HCT116 (cell line): Measurements from ENCODE around the gene BEGAIN. TPM values are rescaled to one million over a fixed set of nuclear protein-coding genes. Genes with fewer than 3 reads are reported as not detected.

ENCODE experiments used
- ATAC-seq: fragments of 200-7000 bp; cut with Tn5 transposase; 2 replicates; pipeline ENCODE4 v1.9.1; 2020; ENCODE audit warnings: mild to moderate bottlenecking, moderate library complexity
- BruUV-seq: library from RNA; stranded (reverse); fragments of 400-500 nt; replicated peaks from 2 replicates; lab custom pipeline; 2021; lab: Mats Ljungman, UMichigan
- CTCF ChIA-PET: fragments of 300-600 bp; sonication (Branson Sonifier 250); formaldehyde crosslinking; loops from one replicate; lab custom pipeline; 2021; ENCODE audit warnings: antibody characterized with exemption; lab: Charles Lee
- POLR2A ChIA-PET: fragments of 300-600, 350-600 bp; sonication (Branson Sonifier 250); formaldehyde crosslinking; loops from one replicate; lab custom pipeline; 2021; ENCODE audit warnings: antibody characterized with exemption; lab: Charles Lee
- RAD21 ChIA-PET, 2 experiments: fragments of 300-600 bp; sonication (Branson Sonifier 250); formaldehyde crosslinking; loops; one replicate each; lab custom pipeline; 2023; ENCODE audit warnings: low total read pairs in 2 of 2; ENCODE audit not compliant: uncharacterized antibody in 2 of 2, unreplicated experiment in 2 of 2, low non-redundant PET in 1 of 2; lab: Charles Lee
- DNase-seq: peaks from one replicate; pipeline ENCODE4 v3.0.0-alpha.2; 2010; ENCODE audit warnings: low read depth, low spot score
- H2AFZ ChIP-seq: fragments of 200-600 bp; shearing (Covaris generic), sonication (generic); 2 replicates; pipeline ENCODE4 v1.6.1; 2017; ENCODE audit warnings: low read depth, mixed run types, mixed read lengths, antibody characterized with exemption, low read length; ENCODE audit not compliant: poor library complexity, severe bottlenecking
- H3K27ac ChIP-seq: 2 replicates; pipeline ENCODE4 v1.5.1; 2012; ENCODE audit warnings: low read depth, low read length
- H3K27me3 ChIP-seq: fragments of 200-600 bp; sonication (generic); 2 replicates; pipeline ENCODE4 v1.6.1; 2016; ENCODE audit warnings: mixed run types, low read length, mixed read lengths; ENCODE audit not compliant: insufficient read depth
- H3K36me3 ChIP-seq, 2 experiments: fragments of 200-500 bp in 1 of 2; fragments of 200-600 bp in 1 of 2; sonication (Bioruptor generic) in 1 of 2; sonication (generic) in 1 of 2; 2 replicates each; pipeline versions ENCODE4 v1.5.1 to v1.6.1; 2014 to 2016; ENCODE audit warnings: low read length in 2 of 2, inconsistent platforms in 1 of 2, mixed read lengths in 1 of 2, mixed run types in 1 of 2; ENCODE audit not compliant: insufficient read depth in 2 of 2, control insufficient read depth in 1 of 2
- H3K4me1 ChIP-seq, 2 experiments: fragments of 200-600 bp in 1 of 2; sonication (generic) in 1 of 2; 2 replicates each; pipeline versions ENCODE4 v1.5.1 to v1.6.1; 2012 to 2017; ENCODE audit warnings: low read length in 2 of 2, inconsistent platforms in 1 of 2, mild to moderate bottlenecking in 1 of 2, mixed read lengths in 1 of 2, mixed run types in 1 of 2, moderate library complexity in 1 of 2; ENCODE audit not compliant: insufficient read depth in 2 of 2, control insufficient read depth in 1 of 2
- H3K4me2 ChIP-seq: fragments of 200-600 bp; sonication (generic); 2 replicates; pipeline ENCODE4 v1.6.1; 2017; ENCODE audit warnings: mixed run types, low read length, mixed read lengths
- H3K4me3 ChIP-seq, 2 experiments: fragments of 200-600 bp in 1 of 2; sonication (generic) in 1 of 2; replicated peaks in 1 of 2; 2 replicates each; pipeline ENCODE4 v1.5.1; 2011 to 2016; ENCODE audit warnings: low read length in 2 of 2, control low read depth in 1 of 2, low read depth in 1 of 2, mild to moderate bottlenecking in 1 of 2, mixed read lengths in 1 of 2, mixed run types in 1 of 2
- H3K79me2 ChIP-seq: fragments of 200-600 bp; sonication (generic); 2 replicates; pipeline ENCODE4 v1.6.1; 2017; ENCODE audit warnings: mild to moderate bottlenecking, mixed run types, low read length, moderate library complexity, mixed read lengths; ENCODE audit not compliant: insufficient read depth
- H3K9ac ChIP-seq: fragments of 200-600 bp; sonication (generic); 2 replicates; pipeline ENCODE4 v1.6.1; 2016; ENCODE audit warnings: low read length, mixed read lengths
- H3K9me2 ChIP-seq: fragments of 200-600 bp; sonication (generic), shearing (Covaris generic); 2 replicates; pipeline ENCODE4 v1.6.1; 2017; ENCODE audit warnings: mixed run types, mild to moderate bottlenecking, moderate library complexity; ENCODE audit not compliant: insufficient read depth
- H3K9me3 ChIP-seq, 2 experiments: fragments of 200-500 bp in 1 of 2; fragments of 200-600 bp in 1 of 2; sonication (Bioruptor generic) in 1 of 2; sonication (generic) in 1 of 2; 2 replicates each; pipeline ENCODE4 v1.6.1; 2014 to 2017; ENCODE audit warnings: low read length in 2 of 2, mixed read lengths in 2 of 2, inconsistent platforms in 1 of 2, low read depth in 1 of 2, mild to moderate bottlenecking in 1 of 2, mixed run types in 1 of 2, moderate library complexity in 1 of 2; ENCODE audit not compliant: control insufficient read depth in 1 of 2, insufficient read depth in 1 of 2
- H4K20me1 ChIP-seq: fragments of 200-600 bp; sonication (generic), shearing (Covaris generic); 2 replicates; pipeline ENCODE4 v1.6.1; 2017; ENCODE audit warnings: mixed run types, mild to moderate bottlenecking, moderate library complexity; ENCODE audit not compliant: insufficient read depth
- CBX3 ChIP-seq: IDR thresholded peaks from 2 replicates; pipeline ENCODE4 v1.6.1; 2012; ENCODE audit warnings: low read depth
- CEBPB ChIP-seq: IDR thresholded peaks from 2 replicates; pipeline ENCODE4 v1.6.1; 2012; ENCODE audit warnings: low read depth
- CTCF ChIP-seq, 3 experiments: fragments of 200-600 bp in 1 of 3; sonication (generic) in 1 of 3; IDR thresholded peaks in 2 of 3; conservative IDR thresholded peaks in 1 of 3; 2 replicates each; pipeline ENCODE4 v1.5.1; 2012 to 2017; ENCODE audit warnings: low read depth in 2 of 3, low read length in 2 of 3, antibody characterized with exemption in 1 of 3, borderline replicate concordance in 1 of 3, control low read depth in 1 of 3, mild to moderate bottlenecking in 1 of 3, mixed read lengths in 1 of 3, mixed run types in 1 of 3, moderate library complexity in 1 of 3; ENCODE audit not compliant: insufficient read depth in 1 of 3
- EGR1 ChIP-seq: IDR thresholded peaks from 2 replicates; pipeline ENCODE4 v1.6.1; 2012; ENCODE audit warnings: low read depth
- ELF1 ChIP-seq: IDR thresholded peaks from 2 replicates; pipeline ENCODE4 v1.6.1; 2012; ENCODE audit warnings: low read depth, borderline replicate concordance
- EZH2phosphoT487 ChIP-seq: fragments of 200-600 bp; IDR thresholded peaks from 2 replicates; pipeline ENCODE4 v1.6.1; 2018; ENCODE audit warnings: antibody characterized with exemption, borderline replicate concordance
- FOSL1 ChIP-seq: IDR thresholded peaks from 2 replicates; pipeline ENCODE4 v1.6.1; 2012; ENCODE audit warnings: low read depth
- JUND ChIP-seq: IDR thresholded peaks from 2 replicates; pipeline ENCODE4 v1.6.1; 2012
- MAX ChIP-seq: IDR thresholded peaks from 2 replicates; pipeline ENCODE4 v1.6.1; 2012
- POLR2A ChIP-seq: IDR thresholded peaks from 2 replicates; pipeline ENCODE4 v1.7.0; 2011; ENCODE audit warnings: borderline replicate concordance; ENCODE audit not compliant: insufficient read depth, insufficient read length; ENCODE audit errors: extremely low read depth
- POLR2AphosphoS5 ChIP-seq: IDR thresholded peaks from 2 replicates; pipeline ENCODE4 v1.6.1; 2011; ENCODE audit warnings: mild to moderate bottlenecking, low read depth, low read length, moderate library complexity
- RAD21 ChIP-seq: IDR thresholded peaks from 2 replicates; pipeline ENCODE4 v1.6.1; 2012; ENCODE audit warnings: low read depth, mild to moderate bottlenecking
- SIN3A ChIP-seq: IDR thresholded peaks from 2 replicates; pipeline ENCODE4 v1.6.1; 2012; ENCODE audit warnings: low read depth
- SP1 ChIP-seq: IDR thresholded peaks from 2 replicates; pipeline ENCODE4 v1.6.1; 2012; ENCODE audit warnings: low read depth
- SRF ChIP-seq: IDR thresholded peaks from 2 replicates; pipeline ENCODE4 v1.6.1; 2012; ENCODE audit warnings: low read depth
- TCF7L2 ChIP-seq: IDR thresholded peaks from 2 replicates; pipeline ENCODE4 v1.7.0; 2011; ENCODE audit warnings: borderline replicate concordance, inconsistent platforms; ENCODE audit not compliant: insufficient read depth, insufficient read length; ENCODE audit errors: extremely low read depth
- YY1 ChIP-seq: IDR thresholded peaks from 2 replicates; pipeline ENCODE4 v1.6.1; 2011; ENCODE audit warnings: low read length, low read depth, moderate library complexity, mild to moderate bottlenecking; ENCODE audit not compliant: insufficient replicate concordance; ENCODE audit errors: extremely low read depth
- ZBTB33 ChIP-seq: IDR thresholded peaks from 2 replicates; pipeline ENCODE4 v1.6.1; 2011; ENCODE audit warnings: mild to moderate bottlenecking, low read length, moderate library complexity; ENCODE audit not compliant: insufficient replicate concordance; ENCODE audit errors: extremely low read depth
- ZFX ChIP-seq: fragments of 450-650 bp; IDR thresholded peaks from 2 replicates; pipeline ENCODE4 v1.6.1; 2017
- ZNF274 ChIP-seq: fragments of 200-500 bp; sonication (Bioruptor generic); IDR thresholded peaks from 2 replicates; pipeline ENCODE4 v1.6.1; 2014; ENCODE audit warnings: mild to moderate bottlenecking, low read depth, low read length, inconsistent platforms
- intact Hi-C: fragments of 100-400 bp; cut with micrococcal nuclease; formaldehyde crosslinking; loops from 2 replicates; pipeline ENCODE4 v1.10.0; 2022
- total RNA-seq: library from RNA; stranded (reverse); gene quantifications from one replicate; pipeline ENCODE4 v1.2.1, GENCODE V29; 2021; ENCODE audit not compliant: unreplicated experiment

Gene BEGAIN
- total RNA-seq, 1 experiment from 2014 or later = 8.5 TPM

- TF ChIP-seq POLR2AphosphoS5 (no peak), RAD21 (no peak), SIN3A (no peak), ELF1 (no peak)
These were observed 34.6 kb downstream of the BEGAIN start (continued) for GRCh38 chr14:100552524-100553125.

GRCh38 chr14:100551056-100551455 lies 36.2 kb downstream of the BEGAIN start:
- Histone ChIP-seq H3K36me3 (no peaks in the 10 kb centered on the region), H3K4me2 (no peak overlapping the region), H3K4me1 (peaks cover 24 to 43% of the 10 kb centered on the region in 2 experiments), H3K27ac (no peak overlapping the region), H4K20me1 (no peaks in the 10 kb centered on the region), H3K79me2 (no peaks in the 10 kb centered on the region), H2AFZ (no peak overlapping the region), H3K9me3 (no peaks in the 10 kb centered on the region), H3K9ac (no peak overlapping the region), H3K9me2 (no peaks in the 10 kb centered on the region), H3K4me3 (no peak overlapping the region), H3K27me3 (no peaks in the 10 kb centered on the region)
- DNase-seq (no peak), ATAC-seq (no peak)
- ChIA-PET POLR2A (no interaction called here), CTCF (no interaction called here), RAD21 (no interaction called here)
- intact Hi-C loops = no loop called here
- BruUV-seq = no TSS peak
- TF ChIP-seq POLR2AphosphoS5 (no peak), SP1 (no peak), RAD21 (no peak), JUND (no peak), TCF7L2 (no peak), FOSL1 (no peak), SRF (no peak), MAX (no peak), POLR2A (no peak), CBX3 (no peak), CTCF (IDR thresholded peaks at IDR 0.05 in 2 of 3, conservative IDR thresholded peaks at IDR 0.05 in 1 of 3; ENCODE audit: borderline replicate concordance in 1 of 3, insufficient read depth in 1 of 3, low read depth in 2 of 3, low read length in 2 of 3) (no peak), EZH2phosphoT487 (no peak), ZNF274 (no peak), YY1 (no peak), ZBTB33 (no peak), CEBPB (no peak), ZFX (no peak), EGR1 (no peak), SIN3A (no peak)
